GM12878 (cell line): Measurements from ENCODE around the gene ATP12A. TPM values are rescaled to one million over a fixed set of nuclear protein-coding genes. Genes with fewer than 3 reads are reported as not detected.

Experiments
- BMI1 ChIP-seq: fragments of 450-650 bp; IDR thresholded peaks from 2 replicates; pipeline ENCODE4 v1.6.1; 2016; ENCODE audit warnings: mild to moderate bottlenecking, moderate library complexity, borderline replicate concordance
- CREB1 ChIP-seq: IDR thresholded peaks from 2 replicates; pipeline ENCODE4 v1.6.1; 2012; ENCODE audit warnings: low read depth, mild to moderate bottlenecking, inconsistent platforms
- CREM ChIP-seq: IDR thresholded peaks from 2 replicates; pipeline ENCODE4 v1.6.1; 2014; ENCODE audit warnings: antibody characterized with exemption, low read depth
- GATAD2B ChIP-seq: fragments of 450-650 bp; conservative IDR thresholded peaks from 2 replicates; pipeline ENCODE4 v1.6.1; 2017; ENCODE audit warnings: low read depth, mild to moderate bottlenecking, moderate library complexity
- IKZF1 ChIP-seq: fragments of 450-650 bp; conservative IDR thresholded peaks from 2 replicates; pipeline ENCODE4 v1.6.1; 2017; ENCODE audit warnings: antibody characterized with exemption, mild to moderate bottlenecking
- JUND ChIP-seq: IDR thresholded peaks from 2 replicates; pipeline ENCODE4 v1.6.1; 2012; ENCODE audit warnings: low read depth, mild to moderate bottlenecking, low read length, improper control_type of control experiment, moderate library complexity
- KAT2A ChIP-seq: conservative IDR thresholded peaks from 2 replicates; pipeline ENCODE4 v1.6.1; 2011; ENCODE audit warnings: low read depth, low read length; ENCODE audit not compliant: control insufficient read depth
- MTA3 ChIP-seq: IDR thresholded peaks from 2 replicates; pipeline ENCODE4 v1.6.1; 2012; ENCODE audit warnings: low read length, inconsistent platforms, borderline replicate concordance
- NFIC ChIP-seq: IDR thresholded peaks from 2 replicates; pipeline ENCODE4 v1.6.1; 2012; ENCODE audit warnings: low read depth, mild to moderate bottlenecking, inconsistent platforms, low read length, moderate library complexity
- PAX8 ChIP-seq: fragments of 450-650 bp; IDR thresholded peaks from 2 replicates; pipeline ENCODE4 v1.6.1; 2017; ENCODE audit warnings: mild to moderate bottlenecking, moderate library complexity
- POLR2AphosphoS2 ChIP-seq: IDR thresholded peaks from 2 replicates; pipeline ENCODE4 v1.6.1; 2011; ENCODE audit warnings: low read depth, mild to moderate bottlenecking, low read length, improper control_type of control experiment, moderate library complexity
- RCOR1 ChIP-seq: conservative IDR thresholded peaks from 2 replicates; pipeline ENCODE4 v1.6.1; 2012; ENCODE audit warnings: low read depth, low read length, improper control_type of control experiment
- RFX5 ChIP-seq: IDR thresholded peaks from 2 replicates; pipeline ENCODE4 v1.6.1; 2011; ENCODE audit warnings: low read depth, low read length, improper control_type of control experiment
- SMAD5 ChIP-seq: IDR thresholded peaks from 2 replicates; pipeline ENCODE4 v1.6.1; 2016; ENCODE audit warnings: antibody characterized with exemption, low read depth
- SMC3 ChIP-seq: IDR thresholded peaks from 2 replicates; pipeline ENCODE4 v1.6.1; 2011; ENCODE audit warnings: low read length, improper control_type of control experiment, borderline replicate concordance
- SP1 ChIP-seq: IDR thresholded peaks from one replicate; pipeline ENCODE4 v1.6.1; 2011; ENCODE audit warnings: low read depth, low read length
- TARDBP ChIP-seq: IDR thresholded peaks from 2 replicates; pipeline ENCODE4 v1.6.1; 2016; ENCODE audit warnings: borderline replicate concordance
- WRNIP1 ChIP-seq: IDR thresholded peaks from 2 replicates; pipeline ENCODE4 v1.6.1; 2011; ENCODE audit warnings: low read depth, low read length, improper control_type of control experiment, borderline replicate concordance
- polyA plus RNA-seq, 11 experiments: library from polyadenylated mRNA; depleted of rRNA in 4 of 11; unstranded in 6 of 11; stranded (reverse) in 5 of 11; fragments of >200 nt; fragmentation: Nextera tagmentation in 4 of 11; fragmentation: Illumina TruSeq in 1 of 11; extraction: Ambion mirVana in 4 of 11; extraction: Trizol in 1 of 11; gene quantifications; 1 replicate in 1 of 11; 2 replicates in 10 of 11; pipeline versions ENCODE4 v1.2.1 to v1.2.3, GENCODE V29; 2011 to 2016; ENCODE audit warnings: inconsistent platforms in 2 of 11, missing spikeins in 2 of 11, low read depth in 1 of 11
- total RNA-seq, 4 experiments: library from RNA; depleted of rRNA in 3 of 4; stranded (reverse); fragments of >200 nt in 3 of 4; fragmentation: Illumina TruSeq in 1 of 4; extraction: Trizol in 1 of 4; gene quantifications; 2 replicates each; pipeline versions ENCODE4 v1.2.1 to v1.2.3, GENCODE V29; 2013 to 2021
- TF ChIP-seq, protein P1 (sequence below): fragments of 450-650 bp; IDR thresholded peaks from 2 replicates; pipeline ENCODE4 v1.6.1; 2016; ENCODE audit warnings: mild to moderate bottlenecking
- TF ChIP-seq, protein P2 (sequence below): IDR thresholded peaks from 2 replicates; pipeline ENCODE4 v1.6.1; 2011; ENCODE audit warnings: mild to moderate bottlenecking, low read depth, low read length, moderate library complexity; ENCODE audit not compliant: insufficient replicate concordance
- TF ChIP-seq, protein P3 (sequence below): IDR thresholded peaks from 2 replicates; pipeline ENCODE4 v1.6.1; 2011; ENCODE audit warnings: borderline replicate concordance, low read depth, mild to moderate bottlenecking, moderate library complexity, low read length; ENCODE audit not compliant: insufficient read depth, poor library complexity, severe bottlenecking
- TF ChIP-seq, protein P4 (sequence below): fragments of 450-650 bp; formaldehyde crosslinking; IDR thresholded peaks from 2 replicates; pipeline ENCODE4 v1.4.0; 2022; ENCODE audit warnings: mild to moderate bottlenecking, moderate library complexity
- TF ChIP-seq, protein P5 (sequence below): fragments of 450-650 bp; IDR thresholded peaks from 2 replicates; pipeline ENCODE4 v1.6.1; 2017; ENCODE audit warnings: low read depth, mild to moderate bottlenecking, moderate library complexity

ATP12A gene
- total and polyA plus RNA-seq, 10 of the 15 experiments (the other 5 are each of a cell fraction or from before 2014, with no cell fraction given): 0.02 to 0.08 (median 0.04) TPM; not detected in 6

DNA sequence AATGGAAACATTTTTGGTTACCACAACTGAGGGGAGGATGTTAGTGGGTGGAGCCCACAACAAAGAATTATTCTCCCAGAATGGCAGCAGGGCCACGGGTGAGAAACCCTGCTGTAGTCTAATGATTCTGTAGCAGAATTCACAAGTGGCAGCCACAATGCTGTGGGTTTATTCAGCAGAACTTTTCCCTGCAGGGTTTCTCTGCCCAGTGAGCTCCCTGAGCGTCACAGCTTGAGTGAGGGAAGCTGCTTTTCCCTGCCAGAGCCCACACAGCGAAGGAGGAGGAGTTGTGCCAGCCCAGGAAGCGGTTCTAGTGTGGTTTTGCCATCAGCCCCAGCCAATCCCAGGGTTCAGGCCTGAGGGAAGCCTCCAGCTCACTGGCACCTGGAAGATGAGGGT lies 4.4 kb downstream of the ATP12A start (continued):
- TF ChIP-seq, protein P1, sequence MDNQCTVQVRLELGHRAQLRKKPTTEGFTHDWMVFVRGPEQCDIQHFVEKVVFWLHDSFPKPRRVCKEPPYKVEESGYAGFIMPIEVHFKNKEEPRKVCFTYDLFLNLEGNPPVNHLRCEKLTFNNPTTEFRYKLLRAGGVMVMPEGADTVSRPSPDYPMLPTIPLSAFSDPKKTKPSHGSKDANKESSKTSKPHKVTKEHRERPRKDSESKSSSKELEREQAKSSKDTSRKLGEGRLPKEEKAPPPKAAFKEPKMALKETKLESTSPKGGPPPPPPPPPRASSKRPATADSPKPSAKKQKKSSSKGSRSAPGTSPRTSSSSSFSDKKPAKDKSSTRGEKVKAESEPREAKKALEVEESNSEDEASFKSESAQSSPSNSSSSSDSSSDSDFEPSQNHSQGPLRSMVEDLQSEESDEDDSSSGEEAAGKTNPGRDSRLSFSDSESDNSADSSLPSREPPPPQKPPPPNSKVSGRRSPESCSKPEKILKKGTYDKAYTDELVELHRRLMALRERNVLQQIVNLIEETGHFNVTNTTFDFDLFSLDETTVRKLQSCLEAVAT: peak; percentile 73
- TF ChIP-seq GATAD2B (peak; percentile 62; the same call in 1 of the 2 replicates), CREB1 (0 out of 2 replicates have a peak, but pooled peaks have one; percentile 40), POLR2AphosphoS2 (no peak), SMAD5 (no peak), WRNIP1 (no peak), KAT2A (no peak), SP1 (peak; percentile 20), IKZF1 (peak; percentile 82), RFX5 (no peak), CREM (no peak), NFIC (peak; percentile 90), PAX8 (no peak), SMC3 (no peak), MTA3 (peak; percentile 64; the same call in 1 of the 2 replicates), TARDBP (no peak), JUND (no peak), BMI1 (0 out of 2 replicates have a peak, but pooled peaks have one; percentile 26), RCOR1 (no peak)
- TF ChIP-seq, protein P2, sequence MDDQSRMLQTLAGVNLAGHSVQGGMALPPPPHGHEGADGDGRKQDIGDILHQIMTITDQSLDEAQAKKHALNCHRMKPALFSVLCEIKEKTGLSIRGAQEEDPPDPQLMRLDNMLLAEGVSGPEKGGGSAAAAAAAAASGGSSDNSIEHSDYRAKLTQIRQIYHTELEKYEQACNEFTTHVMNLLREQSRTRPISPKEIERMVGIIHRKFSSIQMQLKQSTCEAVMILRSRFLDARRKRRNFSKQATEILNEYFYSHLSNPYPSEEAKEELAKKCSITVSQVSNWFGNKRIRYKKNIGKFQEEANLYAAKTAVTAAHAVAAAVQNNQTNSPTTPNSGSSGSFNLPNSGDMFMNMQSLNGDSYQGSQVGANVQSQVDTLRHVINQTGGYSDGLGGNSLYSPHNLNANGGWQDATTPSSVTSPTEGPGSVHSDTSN: no peak
- TF ChIP-seq, protein P3, sequence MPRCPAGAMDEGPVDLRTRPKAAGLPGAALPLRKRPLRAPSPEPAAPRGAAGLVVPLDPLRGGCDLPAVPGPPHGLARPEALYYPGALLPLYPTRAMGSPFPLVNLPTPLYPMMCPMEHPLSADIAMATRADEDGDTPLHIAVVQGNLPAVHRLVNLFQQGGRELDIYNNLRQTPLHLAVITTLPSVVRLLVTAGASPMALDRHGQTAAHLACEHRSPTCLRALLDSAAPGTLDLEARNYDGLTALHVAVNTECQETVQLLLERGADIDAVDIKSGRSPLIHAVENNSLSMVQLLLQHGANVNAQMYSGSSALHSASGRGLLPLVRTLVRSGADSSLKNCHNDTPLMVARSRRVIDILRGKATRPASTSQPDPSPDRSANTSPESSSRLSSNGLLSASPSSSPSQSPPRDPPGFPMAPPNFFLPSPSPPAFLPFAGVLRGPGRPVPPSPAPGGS: peak; percentile 74
- TF ChIP-seq, protein P4, sequence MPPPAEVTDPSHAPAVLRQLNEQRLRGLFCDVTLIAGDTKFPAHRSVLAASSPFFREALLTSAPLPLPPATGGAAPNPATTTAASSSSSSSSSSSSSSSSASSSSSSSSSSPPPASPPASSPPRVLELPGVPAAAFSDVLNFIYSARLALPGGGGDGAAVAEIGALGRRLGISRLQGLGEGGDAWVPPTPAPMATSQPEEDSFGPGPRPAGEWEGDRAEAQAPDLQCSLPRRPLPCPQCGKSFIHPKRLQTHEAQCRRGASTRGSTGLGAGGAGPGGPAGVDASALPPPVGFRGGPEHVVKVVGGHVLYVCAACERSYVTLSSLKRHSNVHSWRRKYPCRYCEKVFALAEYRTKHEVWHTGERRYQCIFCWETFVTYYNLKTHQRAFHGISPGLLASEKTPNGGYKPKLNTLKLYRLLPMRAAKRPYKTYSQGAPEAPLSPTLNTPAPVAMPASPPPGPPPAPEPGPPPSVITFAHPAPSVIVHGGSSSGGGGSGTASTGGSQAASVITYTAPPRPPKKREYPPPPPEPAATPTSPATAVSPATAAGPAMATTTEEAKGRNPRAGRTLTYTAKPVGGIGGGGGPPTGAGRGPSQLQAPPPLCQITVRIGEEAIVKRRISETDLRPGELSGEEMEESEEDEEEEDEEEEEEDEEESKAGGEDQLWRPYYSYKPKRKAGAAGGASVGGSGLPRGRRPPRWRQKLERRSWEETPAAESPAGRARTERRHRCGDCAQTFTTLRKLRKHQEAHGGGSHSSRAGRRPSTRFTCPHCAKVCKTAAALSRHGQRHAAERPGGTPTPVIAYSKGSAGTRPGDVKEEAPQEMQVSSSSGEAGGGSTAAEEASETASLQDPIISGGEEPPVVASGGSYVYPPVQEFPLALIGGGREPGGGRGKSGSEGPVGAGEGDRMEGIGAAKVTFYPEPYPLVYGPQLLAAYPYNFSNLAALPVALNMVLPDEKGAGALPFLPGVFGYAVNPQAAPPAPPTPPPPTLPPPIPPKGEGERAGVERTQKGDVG (CRISPR knock-in tag): no peak
- TF ChIP-seq, protein P5, sequence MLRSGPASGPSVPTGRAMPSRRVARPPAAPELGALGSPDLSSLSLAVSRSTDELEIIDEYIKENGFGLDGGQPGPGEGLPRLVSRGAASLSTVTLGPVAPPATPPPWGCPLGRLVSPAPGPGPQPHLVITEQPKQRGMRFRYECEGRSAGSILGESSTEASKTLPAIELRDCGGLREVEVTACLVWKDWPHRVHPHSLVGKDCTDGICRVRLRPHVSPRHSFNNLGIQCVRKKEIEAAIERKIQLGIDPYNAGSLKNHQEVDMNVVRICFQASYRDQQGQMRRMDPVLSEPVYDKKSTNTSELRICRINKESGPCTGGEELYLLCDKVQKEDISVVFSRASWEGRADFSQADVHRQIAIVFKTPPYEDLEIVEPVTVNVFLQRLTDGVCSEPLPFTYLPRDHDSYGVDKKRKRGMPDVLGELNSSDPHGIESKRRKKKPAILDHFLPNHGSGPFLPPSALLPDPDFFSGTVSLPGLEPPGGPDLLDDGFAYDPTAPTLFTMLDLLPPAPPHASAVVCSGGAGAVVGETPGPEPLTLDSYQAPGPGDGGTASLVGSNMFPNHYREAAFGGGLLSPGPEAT: peak; percentile 49; the same call in 1 of the 2 replicates
